HG02852 (cell line): ENCODE data around the gene CTBP1.

Experiments used
- ATAC-seq: cut with Tn5 transposase; IDR thresholded peaks from one replicate; pipeline ENCODE4 v1.9.1; 2021; ENCODE audit warnings: mild to moderate bottlenecking, moderate library complexity; ENCODE audit not compliant: unreplicated experiment

CTBP1 gene

DNA sequence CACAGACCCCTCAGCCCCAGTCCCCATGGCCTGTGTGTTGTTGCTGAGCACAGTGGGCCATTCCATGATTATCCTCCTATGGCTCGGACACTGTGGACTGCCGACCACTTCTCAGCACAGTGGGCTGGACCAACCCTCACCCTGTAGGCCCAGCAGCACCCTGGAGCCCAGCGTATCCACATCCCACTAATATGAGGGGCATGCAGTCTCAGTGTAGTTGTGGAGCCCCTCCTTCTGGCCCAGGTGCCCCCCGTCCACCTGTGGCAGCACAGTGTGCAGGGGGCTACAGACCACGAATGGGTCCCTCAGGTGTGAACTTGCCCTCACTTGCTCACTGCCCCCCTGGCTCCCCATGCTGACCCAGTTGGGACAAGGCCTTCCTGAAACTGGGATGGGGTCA is 84.5 kb downstream of the CTBP1 start:
- ATAC-seq, result no peak

DNA sequence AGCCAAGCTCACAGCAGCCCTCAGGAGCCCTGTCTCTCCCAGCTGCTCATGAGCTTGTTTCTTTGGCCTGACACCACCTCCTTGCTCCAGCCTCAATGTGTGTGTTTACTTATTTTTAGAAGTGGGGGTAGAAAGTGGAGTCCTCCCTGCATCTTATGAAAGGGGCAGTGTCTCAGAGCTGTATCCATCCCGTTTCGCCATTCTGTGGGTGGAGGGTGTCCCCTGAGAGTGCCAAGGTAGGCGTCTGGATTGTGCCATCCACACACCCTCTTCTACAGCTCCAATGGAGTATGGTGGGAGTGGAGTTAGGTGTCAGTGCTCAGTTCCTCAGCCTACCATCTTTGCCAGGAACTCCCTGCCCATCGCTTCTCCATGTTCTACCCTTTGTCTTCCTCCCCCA is 84.9 kb downstream of the CTBP1 start:
- ATAC-seq, result no peak
